HCT116 (cell line): ENCODE results near the gene ANGPTL4. TPM values are rescaled to one million over a fixed set of nuclear protein-coding genes. Genes with fewer than 3 reads are reported as not detected.

Source experiments
- ATAC-seq: fragments of 200-7000 bp; cut with Tn5 transposase; 2 replicates; pipeline ENCODE4 v1.9.1; 2020; ENCODE audit warnings: mild to moderate bottlenecking, moderate library complexity
- BruUV-seq: library from RNA; stranded (reverse); fragments of 400-500 nt; replicated peaks from 2 replicates; lab custom pipeline; 2021; lab: Mats Ljungman, UMichigan
- CTCF ChIA-PET: fragments of 300-600 bp; sonication (Branson Sonifier 250); formaldehyde crosslinking; loops from one replicate; lab custom pipeline; 2021; ENCODE audit warnings: antibody characterized with exemption; lab: Charles Lee
- POLR2A ChIA-PET: fragments of 300-600, 350-600 bp; sonication (Branson Sonifier 250); formaldehyde crosslinking; loops from one replicate; lab custom pipeline; 2021; ENCODE audit warnings: antibody characterized with exemption; lab: Charles Lee
- RAD21 ChIA-PET, 2 experiments: fragments of 300-600 bp; sonication (Branson Sonifier 250); formaldehyde crosslinking; loops; one replicate each; lab custom pipeline; 2023; ENCODE audit warnings: low total read pairs in 2 of 2; ENCODE audit not compliant: uncharacterized antibody in 2 of 2, unreplicated experiment in 2 of 2, low non-redundant PET in 1 of 2; lab: Charles Lee
- DNase-seq: peaks from one replicate; pipeline ENCODE4 v3.0.0-alpha.2; 2010; ENCODE audit warnings: low read depth, low spot score
- H2AFZ ChIP-seq: fragments of 200-600 bp; shearing (Covaris generic), sonication (generic); 2 replicates; pipeline ENCODE4 v1.6.1; 2017; ENCODE audit warnings: low read depth, mixed run types, mixed read lengths, antibody characterized with exemption, low read length; ENCODE audit not compliant: poor library complexity, severe bottlenecking
- H3K27ac ChIP-seq: 2 replicates; pipeline ENCODE4 v1.5.1; 2012; ENCODE audit warnings: low read depth, low read length
- H3K27me3 ChIP-seq: fragments of 200-600 bp; sonication (generic); 2 replicates; pipeline ENCODE4 v1.6.1; 2016; ENCODE audit warnings: mixed run types, low read length, mixed read lengths; ENCODE audit not compliant: insufficient read depth
- H3K36me3 ChIP-seq, 2 experiments: fragments of 200-500 bp in 1 of 2; fragments of 200-600 bp in 1 of 2; sonication (Bioruptor generic) in 1 of 2; sonication (generic) in 1 of 2; 2 replicates each; pipeline versions ENCODE4 v1.5.1 to v1.6.1; 2014 to 2016; ENCODE audit warnings: low read length in 2 of 2, inconsistent platforms in 1 of 2, mixed read lengths in 1 of 2, mixed run types in 1 of 2; ENCODE audit not compliant: insufficient read depth in 2 of 2, control insufficient read depth in 1 of 2
- H3K4me1 ChIP-seq, 2 experiments: fragments of 200-600 bp in 1 of 2; sonication (generic) in 1 of 2; 2 replicates each; pipeline versions ENCODE4 v1.5.1 to v1.6.1; 2012 to 2017; ENCODE audit warnings: low read length in 2 of 2, inconsistent platforms in 1 of 2, mild to moderate bottlenecking in 1 of 2, mixed read lengths in 1 of 2, mixed run types in 1 of 2, moderate library complexity in 1 of 2; ENCODE audit not compliant: insufficient read depth in 2 of 2, control insufficient read depth in 1 of 2
- H3K4me2 ChIP-seq: fragments of 200-600 bp; sonication (generic); 2 replicates; pipeline ENCODE4 v1.6.1; 2017; ENCODE audit warnings: mixed run types, low read length, mixed read lengths
- H3K4me3 ChIP-seq, 2 experiments: fragments of 200-600 bp in 1 of 2; sonication (generic) in 1 of 2; replicated peaks in 1 of 2; 2 replicates each; pipeline ENCODE4 v1.5.1; 2011 to 2016; ENCODE audit warnings: low read length in 2 of 2, control low read depth in 1 of 2, low read depth in 1 of 2, mild to moderate bottlenecking in 1 of 2, mixed read lengths in 1 of 2, mixed run types in 1 of 2
- H3K79me2 ChIP-seq: fragments of 200-600 bp; sonication (generic); 2 replicates; pipeline ENCODE4 v1.6.1; 2017; ENCODE audit warnings: mild to moderate bottlenecking, mixed run types, low read length, moderate library complexity, mixed read lengths; ENCODE audit not compliant: insufficient read depth
- H3K9ac ChIP-seq: fragments of 200-600 bp; sonication (generic); 2 replicates; pipeline ENCODE4 v1.6.1; 2016; ENCODE audit warnings: low read length, mixed read lengths
- H3K9me2 ChIP-seq: fragments of 200-600 bp; sonication (generic), shearing (Covaris generic); 2 replicates; pipeline ENCODE4 v1.6.1; 2017; ENCODE audit warnings: mixed run types, mild to moderate bottlenecking, moderate library complexity; ENCODE audit not compliant: insufficient read depth
- H3K9me3 ChIP-seq, 2 experiments: fragments of 200-500 bp in 1 of 2; fragments of 200-600 bp in 1 of 2; sonication (Bioruptor generic) in 1 of 2; sonication (generic) in 1 of 2; 2 replicates each; pipeline ENCODE4 v1.6.1; 2014 to 2017; ENCODE audit warnings: low read length in 2 of 2, mixed read lengths in 2 of 2, inconsistent platforms in 1 of 2, low read depth in 1 of 2, mild to moderate bottlenecking in 1 of 2, mixed run types in 1 of 2, moderate library complexity in 1 of 2; ENCODE audit not compliant: control insufficient read depth in 1 of 2, insufficient read depth in 1 of 2
- H4K20me1 ChIP-seq: fragments of 200-600 bp; sonication (generic), shearing (Covaris generic); 2 replicates; pipeline ENCODE4 v1.6.1; 2017; ENCODE audit warnings: mixed run types, mild to moderate bottlenecking, moderate library complexity; ENCODE audit not compliant: insufficient read depth
- ATF3 ChIP-seq: IDR thresholded peaks from 2 replicates; pipeline ENCODE4 v1.6.1; 2012
- CBX3 ChIP-seq: IDR thresholded peaks from 2 replicates; pipeline ENCODE4 v1.6.1; 2012; ENCODE audit warnings: low read depth
- CEBPB ChIP-seq: IDR thresholded peaks from 2 replicates; pipeline ENCODE4 v1.6.1; 2012; ENCODE audit warnings: low read depth
- ELF1 ChIP-seq: IDR thresholded peaks from 2 replicates; pipeline ENCODE4 v1.6.1; 2012; ENCODE audit warnings: low read depth, borderline replicate concordance
- EZH2 ChIP-seq: fragments of 200-600 bp; sonication (generic); IDR thresholded peaks from 2 replicates; pipeline ENCODE4 v1.6.1; 2017; ENCODE audit warnings: antibody characterized with exemption, mixed run types
- EZH2phosphoT487 ChIP-seq: fragments of 200-600 bp; IDR thresholded peaks from 2 replicates; pipeline ENCODE4 v1.6.1; 2018; ENCODE audit warnings: antibody characterized with exemption, borderline replicate concordance
- FOSL1 ChIP-seq: IDR thresholded peaks from 2 replicates; pipeline ENCODE4 v1.6.1; 2012; ENCODE audit warnings: low read depth
- JUND ChIP-seq: IDR thresholded peaks from 2 replicates; pipeline ENCODE4 v1.6.1; 2012
- MAX ChIP-seq: IDR thresholded peaks from 2 replicates; pipeline ENCODE4 v1.6.1; 2012
- POLR2A ChIP-seq: IDR thresholded peaks from 2 replicates; pipeline ENCODE4 v1.7.0; 2011; ENCODE audit warnings: borderline replicate concordance; ENCODE audit not compliant: insufficient read depth, insufficient read length; ENCODE audit errors: extremely low read depth
- RAD21 ChIP-seq: IDR thresholded peaks from 2 replicates; pipeline ENCODE4 v1.6.1; 2012; ENCODE audit warnings: low read depth, mild to moderate bottlenecking
- REST ChIP-seq: IDR thresholded peaks from 2 replicates; pipeline ENCODE4 v1.6.1; 2012; ENCODE audit warnings: low read depth
- SIN3A ChIP-seq: IDR thresholded peaks from 2 replicates; pipeline ENCODE4 v1.6.1; 2012; ENCODE audit warnings: low read depth
- SP1 ChIP-seq: IDR thresholded peaks from 2 replicates; pipeline ENCODE4 v1.6.1; 2012; ENCODE audit warnings: low read depth
- SRF ChIP-seq: IDR thresholded peaks from 2 replicates; pipeline ENCODE4 v1.6.1; 2012; ENCODE audit warnings: low read depth
- YY1 ChIP-seq: IDR thresholded peaks from 2 replicates; pipeline ENCODE4 v1.6.1; 2011; ENCODE audit warnings: low read length, low read depth, moderate library complexity, mild to moderate bottlenecking; ENCODE audit not compliant: insufficient replicate concordance; ENCODE audit errors: extremely low read depth
- ZNF274 ChIP-seq: fragments of 200-500 bp; sonication (Bioruptor generic); IDR thresholded peaks from 2 replicates; pipeline ENCODE4 v1.6.1; 2014; ENCODE audit warnings: mild to moderate bottlenecking, low read depth, low read length, inconsistent platforms
- intact Hi-C: fragments of 100-400 bp; cut with micrococcal nuclease; formaldehyde crosslinking; loops from 2 replicates; pipeline ENCODE4 v1.10.0; 2022
- total RNA-seq: library from RNA; stranded (reverse); gene quantifications from one replicate; pipeline ENCODE4 v1.2.1, GENCODE V29; 2021; ENCODE audit not compliant: unreplicated experiment

The ANGPTL4 gene
- total RNA-seq, 1 experiment from 2014 or later: 54.8 TPM

- POLR2A ChIA-PET: no interaction called here
- Histone ChIP-seq H4K20me1 (no peaks in the 10 kb centered on the region), H2AFZ (no peak overlapping the region), H3K4me3 (no peak overlapping the region), H3K9me3 (no peaks in the 10 kb centered on the region), H3K4me2 (no peak overlapping the region), H3K36me3 (peaks cover 0 to 4% of the 10 kb centered on the region in 2 experiments; a peak in 2 of 4 replicates), H3K79me2 (peaks cover 62% of the 10 kb centered on the region), H3K4me1 (peaks cover 3 to 10% of the 10 kb centered on the region in 2 experiments; a peak in 2 of 4 replicates), H3K9ac (no peak overlapping the region), H3K27me3 (no peaks in the 10 kb centered on the region), H3K27ac (peak overlapping the region; percentile 29; the same call in 1 of the 2 replicates), H3K9me2 (no peaks in the 10 kb centered on the region)
- BruUV-seq: no TSS peak
- TF ChIP-seq SIN3A: no peak
- no peak for TF ChIP-seq EZH2phosphoT487
- no peak for TF ChIP-seq EZH2
- no peak for TF ChIP-seq ZNF274
- no peak for TF ChIP-seq YY1
- TF ChIP-seq POLR2A: no peak
- TF ChIP-seq CBX3: no peak
- TF ChIP-seq FOSL1: no peak
- TF ChIP-seq CEBPB: no peak
- no peak for TF ChIP-seq MAX
- TF ChIP-seq SRF: no peak
- TF ChIP-seq SP1: no peak
- no peak for TF ChIP-seq ATF3
- no peak for TF ChIP-seq REST
- TF ChIP-seq RAD21: no peak
- TF ChIP-seq ELF1: no peak
- no peak for TF ChIP-seq JUND
- RAD21 ChIA-PET: no interaction called here
- intact Hi-C loops: loop anchor here (2.0 kb wide), 1 partner anchor 50 kb away; no protein-coding TSS in a partner anchor
- no peak for DNase-seq
- no peak for ATAC-seq
- CTCF ChIA-PET: no interaction called here
Observed at GRCh38 chr19:8397271-8397670, 33.3 kb downstream of the ANGPTL4 start.
